Measurements from ENCODE around the gene ATG9A.

ATG9A gene

DNA sequence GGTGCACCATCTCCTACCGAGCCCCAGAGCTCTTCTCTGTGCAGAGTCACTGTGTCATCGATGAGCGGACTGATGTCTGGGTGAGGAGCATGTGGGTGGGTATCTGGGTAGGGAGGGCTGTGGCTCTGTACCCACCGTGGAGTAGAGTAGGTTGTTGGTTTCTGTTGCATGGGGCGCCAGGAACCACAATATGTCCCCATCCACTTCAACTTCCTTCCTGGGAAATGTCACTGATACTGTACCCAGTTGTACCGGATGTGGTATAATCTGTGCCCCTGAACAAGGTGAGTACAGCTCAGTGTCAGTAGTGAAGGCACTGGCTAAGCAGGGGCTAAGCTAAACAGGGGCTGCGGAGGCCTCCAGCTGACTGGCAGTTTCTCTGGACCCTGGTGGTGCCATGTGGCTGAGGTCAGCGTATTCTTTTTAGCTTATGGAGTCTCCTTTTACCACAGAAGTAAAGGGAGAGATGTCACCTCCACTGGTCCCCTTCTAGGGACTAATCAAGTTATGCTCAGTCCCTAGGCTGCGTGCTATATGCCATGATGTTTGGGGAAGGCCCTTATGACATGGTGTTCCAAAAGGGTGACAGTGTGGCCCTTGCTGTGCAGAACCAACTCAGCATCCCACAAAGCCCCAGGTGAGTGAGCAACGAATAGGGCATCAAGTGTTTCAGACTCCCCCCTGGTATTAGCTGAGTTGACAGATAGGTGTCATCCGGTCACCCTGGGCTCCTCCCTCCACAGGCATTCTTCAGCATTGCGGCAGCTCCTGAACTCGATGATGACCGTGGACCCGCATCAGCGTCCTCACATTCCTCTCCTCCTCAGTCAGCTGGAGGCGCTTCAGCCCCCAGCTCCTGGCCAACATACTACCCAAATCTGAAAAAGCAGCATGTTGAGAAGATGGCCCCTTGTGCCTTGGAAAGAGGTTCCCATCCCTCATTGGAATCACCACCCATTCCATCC lies 18.5 kb upstream of the ATG9A start:
- DNase-seq (ENCODE audit: insufficient read length, low spot score), result no peak
- peak; percentile 16 for FAIRE-seq
- TF ChIP-seq POLR2A (IDR thresholded peaks at IDR 0.05; ENCODE audit: low read depth, low read length) (no peak), POU2F2 (IDR thresholded peaks at IDR 0.05; ENCODE audit: low read depth, low read length) (no peak), POLR2AphosphoS5 (IDR thresholded peaks at IDR 0.05; ENCODE audit: low read depth, low read length) (no peak), PAX5 (IDR thresholded peaks at IDR 0.05; ENCODE audit: insufficient read depth, low read length, severe bottlenecking) (no peak), SPI1 (IDR thresholded peaks at IDR 0.05; ENCODE audit: low read depth, low read length) (no peak), TAF1 (IDR thresholded peaks at IDR 0.05; ENCODE audit: low read depth, low read length) (no peak)

DNA sequence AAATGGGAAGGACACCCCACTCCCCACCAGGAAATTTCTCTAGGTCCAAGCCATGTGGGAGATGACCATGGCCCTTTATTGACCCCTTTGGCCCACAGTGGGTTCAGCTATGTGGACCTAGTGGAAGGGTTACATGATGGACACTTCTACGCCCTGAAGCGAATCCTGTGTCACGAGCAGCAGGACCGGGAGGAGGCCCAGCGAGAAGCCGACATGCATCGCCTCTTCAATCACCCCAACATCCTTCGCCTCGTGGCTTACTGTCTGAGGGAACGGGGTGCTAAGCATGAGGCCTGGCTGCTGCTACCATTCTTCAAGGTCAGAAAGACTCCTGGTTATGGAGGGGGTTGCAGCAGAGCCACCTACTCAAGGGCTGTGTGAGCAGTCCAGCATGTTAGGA lies 17.1 kb upstream of the ATG9A start:
- FAIRE-seq, result no peak
- DNase-seq (ENCODE audit: insufficient read length, low spot score), result no peak
- TF ChIP-seq POLR2AphosphoS5 (IDR thresholded peaks at IDR 0.05; ENCODE audit: low read depth, low read length) (no peak), TAF1 (IDR thresholded peaks at IDR 0.05; ENCODE audit: low read depth, low read length) (no peak), POLR2A (IDR thresholded peaks at IDR 0.05; ENCODE audit: low read depth, low read length) (no peak), PAX5 (IDR thresholded peaks at IDR 0.05; ENCODE audit: insufficient read depth, low read length, severe bottlenecking) (no peak), SPI1 (IDR thresholded peaks at IDR 0.05; ENCODE audit: low read depth, low read length) (no peak), POU2F2 (IDR thresholded peaks at IDR 0.05; ENCODE audit: low read depth, low read length) (no peak)

GRCh38 chr2:219245899-219246230 lies 16.4 kb upstream of the ATG9A start:
- DNase-seq (ENCODE audit: insufficient read length, low spot score), result no peak
- FAIRE-seq, result no peak
- TF ChIP-seq TAF1 (IDR thresholded peaks at IDR 0.05; ENCODE audit: low read depth, low read length), result no peak
- TF ChIP-seq SPI1 (IDR thresholded peaks at IDR 0.05; ENCODE audit: low read depth, low read length), result no peak

- FAIRE-seq (peak; percentile 96), DNase-seq (ENCODE audit: insufficient read length, low spot score) (peak; percentile 99)
- TF ChIP-seq TAF1 (IDR thresholded peaks at IDR 0.05; ENCODE audit: low read depth, low read length) (peak; percentile 68; the same call in 1 of the 2 replicates), PAX5 (IDR thresholded peaks at IDR 0.05; ENCODE audit: insufficient read depth, low read length, severe bottlenecking) (no peak), POU2F2 (IDR thresholded peaks at IDR 0.05; ENCODE audit: low read depth, low read length) (no peak), POLR2A (IDR thresholded peaks at IDR 0.05; ENCODE audit: low read depth, low read length) (peak; percentile 85), POLR2AphosphoS5 (IDR thresholded peaks at IDR 0.05; ENCODE audit: low read depth, low read length) (peak; percentile 77), SPI1 (IDR thresholded peaks at IDR 0.05; ENCODE audit: low read depth, low read length) (0 out of 2 replicates have a peak, but pooled peaks have one; percentile 36)
These were observed 15.9 kb upstream of the ATG9A start, which contains the start of the genes GLB1L and STK16 for GRCh38 chr2:219245148-219245898. GLB1L (minus strand) TSS chr2:219245444; CDS start chr2:219243573, 1,871 bp downstream. STK16 (plus strand) TSS chr2:219245479; CDS start chr2:219246000, 521 bp downstream.

DNA sequence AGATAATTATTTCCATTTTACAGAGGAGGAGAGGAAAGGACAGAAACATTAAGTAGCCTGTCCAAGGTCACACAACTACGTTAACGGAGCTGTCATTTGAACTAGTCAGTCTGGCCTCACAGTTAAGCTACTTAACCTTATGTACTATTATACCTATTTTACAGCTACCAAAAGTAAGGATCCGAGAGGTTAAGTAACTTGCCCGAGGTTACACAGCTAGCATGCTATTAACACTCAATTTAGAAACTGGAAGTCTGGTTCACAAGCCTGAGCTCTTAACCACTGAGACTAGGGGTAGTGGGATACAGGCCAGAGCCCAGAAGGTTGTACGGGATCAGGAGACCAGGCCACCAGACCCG lies 15.3 kb upstream of the ATG9A start:
- FAIRE-seq (peak; percentile 61), DNase-seq (ENCODE audit: insufficient read length, low spot score) (no peak)
- TF ChIP-seq POLR2A (IDR thresholded peaks at IDR 0.05; ENCODE audit: low read depth, low read length) (no peak), POLR2AphosphoS5 (IDR thresholded peaks at IDR 0.05; ENCODE audit: low read depth, low read length) (no peak), POU2F2 (IDR thresholded peaks at IDR 0.05; ENCODE audit: low read depth, low read length) (no peak), TAF1 (IDR thresholded peaks at IDR 0.05; ENCODE audit: low read depth, low read length) (no peak), SPI1 (IDR thresholded peaks at IDR 0.05; ENCODE audit: low read depth, low read length) (no peak), PAX5 (IDR thresholded peaks at IDR 0.05; ENCODE audit: insufficient read depth, low read length, severe bottlenecking) (no peak)

DNA sequence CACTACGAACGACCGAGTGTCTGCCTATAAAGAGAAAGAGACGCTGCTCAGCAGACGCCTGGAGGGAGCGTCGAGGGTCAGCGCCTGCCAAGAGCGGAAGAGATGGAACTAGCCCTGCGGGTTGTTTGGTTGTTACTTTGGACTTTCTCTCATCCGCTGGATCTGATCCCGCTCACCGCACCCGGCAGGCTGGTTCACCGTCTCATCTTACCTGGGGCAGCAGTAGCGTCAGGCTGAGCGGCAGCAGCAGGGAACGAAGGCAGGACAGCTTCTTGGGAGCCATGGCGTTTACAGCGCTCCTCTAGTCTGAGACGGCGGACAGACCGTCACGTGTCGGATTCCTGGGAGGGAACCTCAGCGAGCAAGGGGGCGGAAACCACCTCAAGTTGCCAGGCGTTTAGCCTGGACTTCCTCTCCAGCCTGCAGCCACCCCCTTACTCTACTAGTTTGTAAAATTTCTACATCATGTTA lies 13.9 kb upstream of the ATG9A start:
- DNase-seq (ENCODE audit: insufficient read length, low spot score) (no peak), FAIRE-seq (no peak)
- TF ChIP-seq PAX5 (IDR thresholded peaks at IDR 0.05; ENCODE audit: insufficient read depth, low read length, severe bottlenecking) (no peak), POLR2AphosphoS5 (IDR thresholded peaks at IDR 0.05; ENCODE audit: low read depth, low read length) (no peak), TAF1 (IDR thresholded peaks at IDR 0.05; ENCODE audit: low read depth, low read length) (no peak), POU2F2 (IDR thresholded peaks at IDR 0.05; ENCODE audit: low read depth, low read length) (no peak), POLR2A (IDR thresholded peaks at IDR 0.05; ENCODE audit: low read depth, low read length) (no peak)

DNA sequence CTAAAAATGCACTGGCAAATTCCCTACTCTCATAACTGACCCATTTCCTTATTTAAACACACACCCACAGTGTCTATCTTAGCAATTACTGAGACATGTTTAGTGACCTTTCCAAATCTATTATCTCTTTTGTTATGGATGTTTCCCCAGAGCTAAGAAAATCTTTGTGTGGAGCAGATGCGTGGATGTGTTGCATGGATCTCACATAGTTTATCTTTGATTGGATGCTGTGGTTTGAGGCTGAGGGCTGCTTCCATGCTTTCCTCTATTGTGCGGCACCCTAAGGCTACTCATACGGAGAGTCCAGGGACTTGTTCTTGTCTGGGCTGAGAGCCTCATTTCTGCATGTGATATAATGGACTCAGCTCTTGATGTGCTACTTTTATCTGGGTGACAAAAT lies 4.9 kb upstream of the ATG9A start:
- TF ChIP-seq POU2F2 (IDR thresholded peaks at IDR 0.05; ENCODE audit: low read depth, low read length) (no peak), TAF1 (IDR thresholded peaks at IDR 0.05; ENCODE audit: low read depth, low read length) (no peak), SPI1 (IDR thresholded peaks at IDR 0.05; ENCODE audit: low read depth, low read length) (no peak), POLR2A (IDR thresholded peaks at IDR 0.05; ENCODE audit: low read depth, low read length) (no peak), POLR2AphosphoS5 (IDR thresholded peaks at IDR 0.05; ENCODE audit: low read depth, low read length) (no peak)
- FAIRE-seq (no peak), DNase-seq (ENCODE audit: insufficient read length, low spot score) (no peak)

DNA sequence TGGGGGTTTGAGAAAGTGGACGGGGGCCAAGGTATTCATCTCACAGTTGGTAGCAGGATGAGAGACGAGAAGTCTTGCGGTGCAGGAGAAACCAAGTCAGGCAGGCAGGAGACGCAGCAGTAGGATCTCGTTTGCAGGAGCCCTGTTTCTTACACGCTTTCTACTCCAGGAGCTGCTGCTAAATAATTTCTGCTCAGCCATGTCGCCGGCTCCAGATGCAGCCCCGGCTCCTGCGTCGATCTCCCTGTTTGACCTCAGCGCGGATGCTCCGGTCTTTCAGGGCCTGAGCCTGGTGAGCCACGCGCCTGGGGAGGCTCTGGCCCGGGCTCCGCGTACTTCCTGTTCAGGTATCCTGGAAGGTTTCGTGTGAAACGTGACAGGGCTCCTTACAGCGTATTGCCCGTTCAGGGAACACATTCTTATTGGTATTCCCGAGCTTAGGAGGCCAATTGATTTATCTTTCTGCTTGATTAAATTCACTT lies 664 bp upstream of the ATG9A start:
- FAIRE-seq (no peak), DNase-seq (ENCODE audit: insufficient read length, low spot score) (no peak)
- TF ChIP-seq POLR2A (IDR thresholded peaks at IDR 0.05; ENCODE audit: low read depth, low read length) (no peak), POLR2AphosphoS5 (IDR thresholded peaks at IDR 0.05; ENCODE audit: low read depth, low read length) (no peak), SPI1 (IDR thresholded peaks at IDR 0.05; ENCODE audit: low read depth, low read length) (no peak), TAF1 (IDR thresholded peaks at IDR 0.05; ENCODE audit: low read depth, low read length) (no peak), PAX5 (IDR thresholded peaks at IDR 0.05; ENCODE audit: insufficient read depth, low read length, severe bottlenecking) (no peak), POU2F2 (IDR thresholded peaks at IDR 0.05; ENCODE audit: low read depth, low read length) (no peak)

DNA sequence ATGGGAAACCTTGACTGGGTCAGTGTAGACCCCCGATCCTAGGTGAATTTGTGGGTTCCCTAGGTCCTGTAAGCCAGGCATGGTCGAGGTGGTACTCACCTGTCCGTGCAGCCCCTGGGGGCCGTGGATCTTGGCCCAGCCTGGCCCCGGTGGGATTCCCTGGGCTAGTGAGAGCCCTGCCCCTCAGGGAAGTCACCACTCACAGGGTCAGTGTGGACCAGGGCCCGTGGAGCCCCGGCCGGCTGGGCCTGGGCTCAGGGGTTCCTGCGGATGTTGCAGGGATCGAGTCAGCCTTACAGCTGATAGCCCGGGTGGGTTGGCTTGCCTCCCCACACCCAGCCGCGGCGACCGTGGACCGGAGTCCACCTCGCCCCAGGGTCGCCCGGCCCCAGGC lies 528 bp downstream of the ATG9A start:
- no peak for FAIRE-seq

More for the DNA sequence above, 528 bp downstream of the ATG9A start:
- DNase-seq (ENCODE audit: insufficient read length, low spot score), result no peak
- TF ChIP-seq TAF1 (IDR thresholded peaks at IDR 0.05; ENCODE audit: low read depth, low read length), result no peak
- TF ChIP-seq POLR2A (IDR thresholded peaks at IDR 0.05; ENCODE audit: low read depth, low read length), result no peak
- no peak for TF ChIP-seq POLR2AphosphoS5 (IDR thresholded peaks at IDR 0.05; ENCODE audit: low read depth, low read length)
- no peak for TF ChIP-seq PAX5 (IDR thresholded peaks at IDR 0.05; ENCODE audit: insufficient read depth, low read length, severe bottlenecking)
- TF ChIP-seq SPI1 (IDR thresholded peaks at IDR 0.05; ENCODE audit: low read depth, low read length), result no peak
- TF ChIP-seq POU2F2 (IDR thresholded peaks at IDR 0.05; ENCODE audit: low read depth, low read length), result no peak

Data from GM12891 (cell line).